ENCODE results near the gene RANBP3.

Gene RANBP3

GRCh38 chr19:5921516-5922160 lies 56.3 kb downstream of the RANBP3 start:
- no peak for DNase-seq

DNA sequence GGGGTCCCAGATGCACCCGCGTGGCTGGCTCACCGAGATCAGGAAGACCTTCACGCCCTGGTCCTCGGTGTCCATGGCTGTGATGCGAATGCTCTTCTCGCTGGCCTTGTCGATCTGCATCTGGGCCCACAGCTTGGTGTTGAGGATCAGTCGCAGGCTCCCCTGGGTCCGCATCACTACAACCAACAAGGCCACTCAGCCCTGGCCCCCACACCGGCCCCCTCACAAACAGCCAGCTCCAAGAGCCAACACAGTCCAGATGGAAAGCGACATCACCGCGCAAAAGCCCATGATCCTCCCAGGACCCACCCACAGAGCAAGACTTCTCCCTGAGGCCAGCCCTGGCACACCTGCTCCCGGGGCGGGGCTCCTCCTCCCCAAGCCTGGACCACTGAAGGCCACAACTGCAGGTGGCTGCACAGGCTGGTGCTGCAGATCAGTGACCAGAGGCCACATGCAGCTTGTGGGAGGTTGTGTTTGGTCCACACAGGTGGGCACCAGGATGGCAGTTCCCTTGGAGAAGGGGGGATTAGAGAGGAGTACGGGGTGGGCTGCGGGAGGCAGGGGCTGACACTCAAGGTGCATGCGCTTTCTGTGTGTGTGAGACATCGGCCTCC lies 59.4 kb downstream of the RANBP3 start:
- DNase-seq, result no peak

DNA sequence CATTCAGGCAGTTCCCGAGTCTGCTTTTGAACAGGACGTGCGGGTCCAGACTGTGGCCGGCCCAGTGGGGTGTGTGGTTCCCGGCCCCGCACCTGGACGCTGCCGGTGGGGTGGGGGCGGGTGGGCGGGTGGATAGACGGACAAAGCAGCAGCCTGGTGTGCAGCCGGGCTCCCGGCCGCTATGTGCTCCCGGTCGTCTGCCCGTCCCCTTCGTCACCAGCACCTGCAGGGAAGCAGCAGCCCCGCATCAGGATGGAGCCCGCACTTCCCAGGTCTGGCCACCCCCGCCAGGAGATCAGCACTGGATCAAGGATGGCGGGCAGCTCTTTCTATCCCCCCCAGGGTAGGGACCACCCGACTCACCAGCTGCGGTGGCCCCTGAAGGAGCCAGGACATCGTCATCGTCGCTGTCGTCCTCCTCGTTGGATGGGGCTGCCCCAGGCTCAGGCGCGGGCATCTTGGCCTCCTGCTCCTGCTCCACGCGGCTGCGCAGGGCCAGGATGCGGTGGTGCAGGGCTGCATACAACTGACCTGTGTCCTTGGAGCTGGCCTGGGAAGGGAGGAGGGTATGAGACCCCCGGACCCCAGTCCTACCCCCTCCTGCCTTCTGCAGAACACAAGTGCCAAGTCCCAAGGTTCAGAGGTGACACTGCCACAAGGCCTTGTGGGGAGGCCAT lies 60.4 kb downstream of the RANBP3 start:
- DNase-seq, result no peak

DNA sequence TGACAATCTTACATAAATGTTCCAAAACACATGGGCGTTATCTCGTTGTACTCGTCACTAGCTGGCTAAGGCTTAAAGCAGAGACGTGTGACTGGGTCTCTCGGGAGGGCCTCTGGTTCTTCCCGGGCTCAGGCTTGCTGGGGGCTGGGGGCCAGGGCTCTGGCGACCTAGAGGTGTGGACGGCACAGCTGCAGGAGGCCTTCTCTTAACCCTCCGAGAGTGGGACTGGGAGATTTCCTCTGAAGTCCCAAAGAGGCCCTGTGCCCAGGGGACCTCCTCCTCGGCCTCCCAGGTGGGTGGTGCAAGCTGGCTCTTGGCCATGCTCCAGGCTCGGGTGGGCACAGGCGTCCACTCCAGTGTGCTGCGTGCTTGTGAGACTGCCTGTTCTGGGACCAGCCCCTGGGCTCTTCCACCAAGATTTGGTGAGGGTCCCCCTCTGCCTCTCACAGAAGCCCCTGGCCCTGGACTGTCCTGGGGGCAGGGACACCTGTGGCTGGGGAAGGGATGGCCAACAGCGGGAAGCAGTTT lies 61.7 kb downstream of the RANBP3 start:
- DNase-seq, result no peak

DNA sequence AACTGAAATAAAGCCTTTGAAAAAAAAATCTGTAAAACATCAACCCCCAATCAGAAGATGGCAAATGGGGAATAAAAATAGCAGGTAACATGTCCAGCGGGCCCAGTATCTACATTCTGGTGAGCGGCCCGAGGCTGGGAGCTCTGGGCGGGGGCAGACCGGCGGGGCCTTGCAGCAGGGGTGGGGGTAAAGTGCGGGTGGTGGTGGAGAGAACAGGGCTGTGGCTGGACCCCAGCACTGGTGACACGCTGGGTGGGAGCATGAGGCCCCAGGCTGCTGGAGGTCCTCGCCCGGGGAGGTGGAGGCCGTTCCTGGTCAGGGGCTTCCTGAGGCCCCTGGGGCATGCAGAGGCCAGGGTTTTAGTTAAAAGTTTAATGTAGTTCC lies 62.2 kb downstream of the RANBP3 start:
- no peak for DNase-seq

DNA sequence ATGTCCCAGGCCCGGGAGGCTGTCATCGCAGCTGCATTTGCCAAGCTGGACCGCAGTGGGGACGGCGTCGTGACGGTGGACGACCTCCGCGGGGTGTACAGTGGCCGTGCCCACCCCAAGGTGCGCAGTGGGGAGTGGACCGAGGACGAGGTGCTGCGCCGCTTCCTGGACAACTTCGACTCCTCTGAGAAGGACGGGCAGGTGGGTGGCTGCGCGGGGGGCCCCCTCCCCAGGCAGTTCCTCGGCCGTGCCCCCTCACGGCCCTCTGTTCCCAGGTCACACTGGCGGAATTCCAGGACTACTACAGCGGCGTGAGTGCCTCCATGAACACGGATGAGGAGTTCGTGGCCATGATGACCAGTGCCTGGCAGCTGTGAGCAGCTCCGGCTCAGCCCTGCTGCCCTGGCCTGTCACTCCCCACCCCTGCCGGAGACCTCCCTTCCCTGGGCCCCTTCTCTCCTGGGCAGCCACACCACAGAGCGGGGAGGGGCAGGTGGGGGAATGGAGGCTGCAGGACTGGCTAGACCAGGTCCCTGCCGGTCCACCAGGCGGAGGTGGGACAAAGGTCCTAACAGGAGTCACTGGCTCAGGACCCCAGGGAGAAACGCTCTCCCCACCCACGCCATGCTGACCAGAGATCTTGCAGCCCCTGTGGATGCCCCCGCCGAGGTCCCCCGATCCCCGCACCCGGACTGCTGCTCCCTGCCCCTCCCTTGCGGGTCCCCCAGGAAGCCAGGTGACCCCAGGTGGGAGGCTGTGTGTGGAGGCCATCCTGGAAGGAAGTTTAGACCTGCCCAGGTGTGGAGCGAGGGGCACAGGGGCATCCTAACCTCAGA lies 62.8 kb downstream of the RANBP3 start:
- no peak for DNase-seq

GRCh38 chr19:5914358-5914774 lies 63.6 kb downstream of the RANBP3 start:
- DNase-seq, result no peak

DNA sequence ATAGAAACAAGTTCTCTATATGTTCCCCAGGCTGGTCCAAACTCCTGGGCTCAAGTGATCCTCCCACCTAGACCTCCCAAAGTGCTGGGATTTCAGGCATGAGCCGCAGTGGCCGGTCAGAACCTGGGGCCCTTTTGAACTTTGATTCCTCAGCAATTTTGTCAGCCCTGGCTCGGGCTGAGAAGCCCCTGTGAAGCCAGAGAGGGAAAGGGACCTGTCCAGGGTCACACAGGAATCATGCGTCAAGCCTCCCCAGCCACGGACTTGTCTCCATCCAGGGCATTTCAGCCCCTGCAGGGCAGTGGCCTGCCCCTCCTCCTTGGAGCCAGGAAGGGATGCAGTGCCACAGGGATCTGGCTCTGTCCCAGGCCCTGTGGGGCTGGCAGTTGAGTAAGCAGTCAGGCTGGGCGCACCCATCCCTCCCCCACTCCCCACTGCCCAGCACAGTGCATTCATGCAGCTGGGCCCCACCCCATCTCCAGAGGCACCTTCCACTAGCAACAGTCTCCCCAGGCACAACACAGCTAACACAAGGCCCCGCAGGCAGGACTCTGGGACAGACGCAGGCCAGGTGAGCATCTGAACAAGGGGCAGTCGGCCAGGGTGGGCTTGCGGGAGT lies 64.1 kb downstream of the RANBP3 start, which contains the start of gene CAPS:
CAPS (plus strand) TSS at position 516 of the 619 bp plus-strand sequence. CDS start 153 bp downstream, outside the sequence.
- DNase-seq, result no peak

GRCh38 chr19:5911366-5911765 lies 66.6 kb downstream of the RANBP3 start:
- no peak for DNase-seq

GRCh38 chr19:5910638-5910907 lies 67.4 kb downstream of the RANBP3 start:
- DNase-seq, result no peak

GRCh38 chr19:5908773-5909442 lies 69.0 kb downstream of the RANBP3 start:
- no peak for DNase-seq

DNA sequence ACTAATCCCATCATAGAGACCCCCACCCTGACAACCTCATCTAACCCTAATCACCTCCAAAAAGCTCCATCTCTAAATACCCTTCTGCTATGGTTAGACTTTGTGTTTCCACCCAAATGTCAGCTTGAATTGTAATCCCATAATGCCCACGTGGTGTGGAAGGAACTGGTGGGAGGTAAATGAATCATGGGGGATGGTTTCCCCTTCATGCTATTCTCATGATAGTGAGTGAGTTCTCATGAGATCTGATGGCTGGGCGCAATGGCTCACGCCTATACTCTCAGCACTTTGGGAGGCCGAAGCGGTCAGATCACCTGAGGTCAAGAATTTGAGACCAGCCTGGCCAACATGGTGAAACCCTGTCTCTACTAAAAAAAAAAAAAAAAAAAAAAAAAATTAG lies 70.7 kb downstream of the RANBP3 start:
- DNase-seq, result no peak

- no peak for DNase-seq
These were observed 72.7 kb downstream of the RANBP3 start for GRCh38 chr19:5905114-5905778.

DNA sequence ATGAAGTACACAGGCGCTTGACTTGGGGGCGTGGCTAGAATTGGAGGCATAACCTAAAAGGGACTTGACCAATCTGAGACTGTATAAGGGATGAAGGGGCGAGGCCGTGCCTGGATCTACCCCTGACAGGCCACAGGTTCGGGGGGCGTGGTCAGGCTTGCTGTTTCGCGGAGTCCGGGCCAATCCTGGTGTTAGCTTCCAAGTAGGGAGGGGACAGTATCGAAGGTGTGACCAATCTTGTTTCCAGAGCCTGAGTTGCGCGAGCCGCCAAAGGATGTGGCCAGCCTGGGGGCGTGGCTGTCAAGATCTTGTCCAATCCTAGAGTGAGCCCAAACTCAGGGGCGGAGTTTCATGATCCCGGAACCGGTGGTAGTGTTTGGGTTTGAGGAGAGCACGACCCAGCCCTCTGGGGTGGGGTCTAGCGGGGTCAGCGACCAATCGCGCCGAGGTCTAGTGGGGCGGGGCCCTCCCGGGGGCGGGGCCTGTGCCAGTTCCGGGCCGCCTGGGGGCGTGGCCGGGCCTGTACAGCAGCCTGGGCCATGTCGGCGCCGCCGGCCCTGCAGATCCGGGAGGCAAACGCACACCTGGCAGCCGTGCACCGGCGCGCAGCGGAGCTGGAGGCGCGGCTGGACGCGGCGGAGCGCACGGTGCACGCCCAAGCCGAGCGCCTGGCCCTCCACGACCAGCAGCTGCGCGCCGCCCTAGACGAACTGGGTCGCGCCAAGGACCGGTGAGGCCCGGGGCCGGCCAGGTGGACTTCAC lies 73.4 kb downstream of the RANBP3 start, which contains the start of gene VMAC:
VMAC (plus strand) TSS at position 521 of the 762 bp plus-strand sequence; CDS start at position 540, 19 bp downstream.
- peak; percentile 100 for DNase-seq

GRCh38 chr19:5903624-5904351 lies 74.2 kb downstream of the RANBP3 start, which contains the start of gene NDUFA11:
Gene NDUFA11 (minus strand): TSS chr19:5903790. CDS start chr19:5903708, 82 bp downstream.
- DNase-seq, result peak; percentile 96

GRCh38 chr19:5903056-5903623 lies 74.8 kb downstream of the RANBP3 start:
- DNase-seq, result no peak

DNA sequence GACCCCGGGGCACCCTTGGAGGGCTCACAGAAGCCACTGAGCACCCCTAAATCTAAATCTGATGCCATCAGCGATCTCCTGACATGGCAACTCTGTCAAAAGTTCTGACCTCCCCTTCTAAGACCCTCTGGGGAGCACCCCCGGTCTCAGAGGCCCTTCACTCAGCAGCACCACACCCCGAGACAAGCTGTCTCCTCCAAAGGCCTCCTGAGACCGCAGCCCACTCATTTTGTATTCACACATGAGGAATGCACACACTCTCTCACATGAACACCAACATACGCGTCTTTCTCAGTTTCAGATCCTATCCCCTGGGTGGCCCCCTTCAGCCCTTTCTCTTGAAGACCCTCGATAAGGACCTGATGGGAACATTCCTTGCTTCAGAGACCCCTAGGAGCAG lies 77.0 kb downstream of the RANBP3 start:
- DNase-seq, result no peak

DNA sequence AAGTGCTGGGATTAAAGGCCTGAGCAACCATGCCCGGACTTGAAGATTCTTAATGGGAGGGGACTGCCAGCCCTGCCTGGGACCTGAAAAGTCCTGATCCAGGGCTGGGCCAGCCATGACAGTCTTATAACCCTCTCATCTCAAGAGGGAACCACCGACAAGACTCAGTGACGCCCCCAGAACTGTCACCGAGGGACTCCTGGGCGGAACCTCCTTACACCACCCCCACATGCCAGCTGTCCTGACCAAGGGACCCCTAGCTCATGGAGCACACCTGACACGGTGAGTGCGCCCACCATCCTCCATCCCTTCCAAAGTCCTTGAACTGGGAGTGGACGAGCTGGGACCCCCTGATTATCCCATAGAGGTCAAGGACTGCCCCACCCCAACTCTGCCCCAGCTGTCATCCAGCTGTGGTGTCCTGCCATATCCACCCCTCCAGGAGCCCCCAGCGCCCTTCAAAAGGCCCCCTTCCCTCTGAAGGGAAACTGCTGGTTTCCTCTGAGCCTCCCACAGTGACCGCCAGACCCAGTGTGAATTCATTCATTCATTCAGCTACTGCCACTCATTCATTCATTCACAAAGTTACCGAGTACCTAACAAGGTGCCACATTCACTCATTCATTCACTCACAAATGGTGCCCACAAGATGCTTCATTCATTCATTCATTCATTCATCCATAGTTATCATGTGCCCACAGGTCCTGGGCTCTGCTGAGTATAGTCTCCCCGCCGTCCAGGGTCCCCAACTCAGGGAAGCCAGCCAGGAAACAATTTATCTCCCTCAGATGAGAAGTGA lies 78.0 kb downstream of the RANBP3 start:
- DNase-seq, result no peak

Measured in CD4-positive, alpha-beta T cell treated with Interleukin-15 for 1 hour (primary cell).